Activated T-cell treated with anti-CD3 and anti-CD28 coated beads for 48 hours (primary cell): ENCODE results near the gene ALPP.
"Not testable (repeated sequence)": the region's sequence is repeated elsewhere in the genome, so short reads cannot be mapped to it uniquely, and the experiment has no call there.

Source experiments
- DNase-seq: peaks from one replicate; pipeline ENCODE4 v3.0.0-alpha.2; 2020; ENCODE audit warnings: low read depth

The ALPP gene

GRCh38 chr2:232381204-232382031 is 2.9 kb downstream of the ALPP start:
- DNase-seq: peak; percentile 32

GRCh38 chr2:232382331-232383225 is 4.0 kb downstream of the ALPP start:
- DNase-seq: no peak

- DNase-seq: no peak
Measured at GRCh38 chr2:232384466-232384865, 5.9 kb downstream of the ALPP start.

GRCh38 chr2:232385058-232385457 is 6.5 kb downstream of the ALPP start:
- not testable (repeated sequence) for DNase-seq

- no peak for DNase-seq
Measured at GRCh38 chr2:232385660-232386489, 7.3 kb downstream of the ALPP start.

- DNase-seq: no peak
Measured at GRCh38 chr2:232386490-232386739, 7.9 kb downstream of the ALPP start.

GRCh38 chr2:232386740-232387450 is 8.3 kb downstream of the ALPP start:
- no peak for DNase-seq

GRCh38 chr2:232387451-232388171 is 9.1 kb downstream of the ALPP start:
- no peak for DNase-seq

GRCh38 chr2:232388324-232388891 is 9.9 kb downstream of the ALPP start:
- no peak for DNase-seq

GRCh38 chr2:232389327-232389726 is 10.8 kb downstream of the ALPP start:
- no peak for DNase-seq

GRCh38 chr2:232390661-232391060 is 12.1 kb downstream of the ALPP start:
- DNase-seq: no peak

- no peak for DNase-seq
Measured at GRCh38 chr2:232393556-232393955, 15.0 kb downstream of the ALPP start.

GRCh38 chr2:232394431-232394830 is 15.9 kb downstream of the ALPP start:
- not testable (repeated sequence) for DNase-seq

GRCh38 chr2:232395586-232395985 is 17.0 kb downstream of the ALPP start:
- DNase-seq: no peak

- DNase-seq: no peak
Measured at GRCh38 chr2:232396683-232397082, 18.1 kb downstream of the ALPP start.

- DNase-seq: no peak
Measured at GRCh38 chr2:232398293-232399034, 19.9 kb downstream of the ALPP start.

- DNase-seq: no peak
Measured at GRCh38 chr2:232400256-232401015, 21.9 kb downstream of the ALPP start.

- DNase-seq: no peak
Measured at GRCh38 chr2:232402518-232402917, 24.0 kb downstream of the ALPP start.

GRCh38 chr2:232405943-232406510 is 27.5 kb downstream of the ALPP start:
- no peak for DNase-seq
